GM19099 (cell line): ENCODE results near the gene GINS2.

ENCODE experiments used
- POLR2A ChIP-seq: IDR thresholded peaks from 3 replicates; pipeline ENCODE4 v1.6.1; 2011; ENCODE audit warnings: low read depth; ENCODE audit not compliant: insufficient read length; ENCODE audit errors: extremely low read depth

Gene GINS2

DNA sequence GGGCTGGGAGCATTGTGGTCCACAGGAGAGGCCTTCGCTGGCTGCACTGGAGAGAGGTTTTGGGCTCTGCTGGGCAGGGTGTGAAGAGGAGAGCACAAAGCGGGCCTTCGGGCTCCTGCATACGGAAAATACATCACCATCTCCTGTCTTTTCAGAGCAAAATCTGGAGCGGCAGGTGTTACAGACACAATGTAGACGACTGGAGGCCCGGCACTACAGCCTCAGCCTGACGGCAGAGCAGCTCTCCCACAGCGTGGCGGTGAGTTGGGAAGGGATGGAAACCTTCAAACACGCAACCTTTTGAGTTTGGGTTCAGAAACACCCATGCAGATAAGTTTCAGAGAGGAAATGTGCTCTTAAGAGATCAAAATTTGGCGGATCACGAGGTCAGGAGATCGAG lies 17.9 kb downstream of the GINS2 start:
- no peak for TF ChIP-seq POLR2A

DNA sequence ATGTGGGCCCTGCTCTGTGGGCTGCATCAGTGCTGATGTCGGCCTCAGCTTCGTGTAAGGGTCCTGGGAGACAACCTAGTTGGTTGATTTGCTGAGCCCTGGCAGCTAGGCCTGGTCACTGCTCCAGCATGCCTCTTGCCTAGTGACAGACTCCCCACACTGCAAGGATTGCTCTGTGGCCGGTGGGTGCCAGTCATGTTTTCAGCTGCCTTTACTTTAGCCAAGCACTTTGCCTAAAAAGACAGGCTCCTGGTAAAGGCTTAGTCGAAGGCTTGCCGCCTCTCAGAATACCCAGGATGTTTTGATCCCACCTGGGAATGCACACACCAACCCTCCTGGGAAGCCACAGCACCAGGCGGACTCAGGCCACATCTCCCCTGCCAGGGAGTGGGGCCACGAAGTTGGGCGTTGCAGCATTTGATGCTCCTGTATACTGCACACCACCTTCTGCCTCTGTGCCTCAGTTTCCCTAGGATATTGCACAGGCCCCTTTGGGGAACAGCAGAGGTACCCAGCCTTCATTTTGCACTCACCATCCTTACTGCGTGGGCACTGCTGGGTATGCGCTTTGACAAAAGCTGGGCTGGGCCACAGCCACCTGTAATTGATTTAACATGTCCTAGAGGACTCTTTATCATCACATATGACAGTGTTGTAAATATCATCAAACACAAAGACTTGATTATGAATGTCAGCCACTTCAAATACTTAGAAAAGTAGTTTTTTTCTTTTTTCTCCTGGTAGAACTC lies 19.9 kb downstream of the GINS2 start:
- TF ChIP-seq POLR2A: no peak

DNA sequence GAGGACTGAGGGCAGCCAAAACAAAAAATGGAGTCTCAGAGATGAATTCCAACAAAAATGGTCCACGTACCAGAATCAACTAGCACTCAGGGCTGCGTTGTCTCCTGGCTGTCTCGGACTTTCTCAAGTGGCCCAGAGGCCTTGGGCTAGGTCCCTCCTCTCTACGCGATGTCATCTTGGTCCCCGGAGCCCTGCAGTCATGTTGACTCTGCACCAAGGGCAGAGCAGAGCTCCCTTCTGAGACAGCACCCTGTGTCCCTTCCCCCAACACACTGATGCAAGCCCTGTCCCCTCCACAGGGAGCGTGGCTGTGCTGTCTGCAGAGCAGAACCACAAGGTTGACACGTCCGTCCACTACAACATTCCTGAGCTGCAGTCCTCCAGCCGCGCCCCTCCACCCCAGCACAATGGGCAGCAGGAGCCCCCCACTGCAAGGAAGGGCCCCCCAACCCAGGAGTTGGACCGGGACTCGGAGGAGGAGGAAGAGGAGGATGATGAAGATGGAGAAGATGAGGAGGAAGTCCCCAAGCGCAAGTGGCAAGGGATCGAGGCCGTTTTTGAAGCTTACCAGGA lies 20.8 kb downstream of the GINS2 start:
- no peak for TF ChIP-seq POLR2A

DNA sequence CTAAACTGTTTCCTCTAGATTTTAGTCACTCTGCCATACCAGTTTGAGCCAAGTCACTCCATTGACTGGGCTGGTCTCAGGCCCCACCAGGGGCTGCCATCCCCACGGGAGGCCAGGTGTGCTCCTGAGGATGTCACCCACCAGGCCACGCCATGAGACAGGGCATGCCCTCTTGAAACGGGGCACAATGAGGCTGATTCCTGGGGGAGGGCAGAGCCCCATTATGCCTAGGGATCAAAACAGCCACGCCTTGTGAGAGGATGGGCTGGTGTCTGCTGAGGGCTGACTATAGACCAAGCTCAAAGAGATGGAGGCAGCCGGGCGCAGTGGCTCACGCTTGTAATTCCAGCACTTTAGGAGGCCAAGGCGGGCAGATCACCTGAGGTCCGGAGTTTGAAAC lies 21.5 kb downstream of the GINS2 start:
- no peak for TF ChIP-seq POLR2A

DNA sequence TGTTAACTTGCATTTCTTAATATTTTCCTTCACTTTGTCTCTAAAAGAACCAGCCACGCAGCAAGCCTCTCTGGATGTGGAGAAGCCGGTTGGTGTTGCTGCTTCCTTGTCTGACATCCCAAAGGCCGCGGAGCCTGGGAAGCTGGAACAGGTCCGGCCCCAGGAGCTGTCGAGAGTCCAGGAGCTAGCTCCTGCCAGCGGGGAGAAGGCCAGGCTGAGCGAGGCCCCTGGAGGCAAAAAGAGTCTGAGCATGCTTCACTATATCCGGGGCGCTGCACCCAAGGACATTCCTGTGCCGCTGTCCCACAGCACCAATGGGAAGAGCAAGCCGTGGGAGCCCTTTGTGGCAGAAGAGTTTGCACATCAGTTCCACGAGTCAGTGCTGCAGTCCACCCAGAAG lies 22.8 kb downstream of the GINS2 start:
- TF ChIP-seq POLR2A: no peak

DNA sequence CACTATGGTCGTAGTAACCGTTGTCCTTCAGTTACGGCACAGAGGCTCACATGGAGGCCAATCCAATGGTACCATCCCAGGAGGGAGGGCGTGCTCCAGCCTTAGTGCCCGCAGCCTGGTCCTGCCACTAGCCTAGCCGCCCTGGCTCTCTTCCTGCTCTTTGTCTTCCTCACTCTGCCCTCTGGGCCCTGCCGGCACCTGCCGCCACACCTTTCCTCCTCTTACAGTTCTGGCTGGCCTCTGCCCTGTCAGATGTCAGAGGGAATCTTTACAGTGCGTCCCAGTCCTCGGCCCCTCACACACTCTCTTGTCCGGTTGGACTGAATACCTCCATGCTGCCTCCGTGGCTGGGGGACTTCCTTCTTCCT lies 23.4 kb downstream of the GINS2 start:
- TF ChIP-seq POLR2A: no peak

DNA sequence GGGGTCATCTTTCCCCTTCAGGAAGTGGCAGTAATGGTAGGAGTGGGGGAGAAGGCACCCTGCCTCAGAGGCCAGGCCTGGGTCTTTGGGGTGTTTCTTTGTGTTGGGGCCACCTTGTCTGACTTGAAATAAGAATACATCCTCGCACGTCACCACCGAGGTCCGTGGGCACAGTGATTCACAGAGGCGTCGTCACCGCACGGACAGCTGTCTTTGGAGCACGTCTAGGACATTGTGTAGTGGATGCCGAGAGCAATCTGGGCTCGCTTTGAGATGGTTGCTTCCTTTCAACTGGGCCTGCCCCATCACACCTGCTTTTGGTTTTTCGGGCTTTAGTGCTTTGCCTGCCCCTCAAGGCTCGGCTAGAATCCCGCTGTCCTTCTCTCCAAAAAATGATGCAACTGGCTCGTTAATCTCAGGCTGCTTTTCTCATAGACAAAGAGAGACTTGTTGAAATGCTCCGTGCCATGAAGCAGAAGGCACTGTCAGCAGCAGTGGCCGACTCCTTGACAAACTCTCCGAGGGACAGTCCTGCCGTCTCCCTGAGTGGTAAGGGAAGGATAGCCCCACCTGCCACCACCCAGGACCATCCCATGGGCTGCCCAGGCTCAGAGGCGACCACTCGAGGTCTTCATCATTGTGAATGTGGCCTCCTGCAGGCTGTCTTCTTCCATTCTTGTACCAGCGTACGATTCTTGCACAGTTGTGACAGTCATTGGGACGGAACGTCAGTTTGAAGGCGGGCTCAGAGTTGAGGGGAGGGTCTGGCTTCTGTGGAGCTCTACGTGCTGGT lies 24.0 kb downstream of the GINS2 start:
- TF ChIP-seq POLR2A: no peak

DNA sequence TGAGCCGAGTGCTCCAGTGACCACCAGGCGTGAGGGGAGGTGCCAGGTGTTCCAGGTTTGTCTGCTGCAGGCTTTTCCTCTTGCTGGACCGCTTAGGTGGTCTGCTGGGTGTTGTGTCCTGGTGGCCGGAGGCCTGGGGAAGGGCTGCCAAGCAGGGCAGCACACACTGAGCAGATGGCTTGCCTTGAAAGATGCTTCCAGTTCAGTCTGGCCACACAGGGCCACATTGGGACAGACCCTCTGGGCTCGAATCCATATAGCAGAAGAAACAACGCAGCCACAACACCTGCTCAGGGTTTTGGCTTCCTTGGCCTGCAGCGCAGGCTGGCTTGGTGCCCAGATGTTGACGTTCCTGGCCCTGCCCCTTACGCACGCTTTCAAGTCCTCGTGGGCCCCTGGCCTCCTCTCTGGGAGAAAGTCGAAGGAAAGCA lies 24.8 kb downstream of the GINS2 start:
- TF ChIP-seq POLR2A: no peak

DNA sequence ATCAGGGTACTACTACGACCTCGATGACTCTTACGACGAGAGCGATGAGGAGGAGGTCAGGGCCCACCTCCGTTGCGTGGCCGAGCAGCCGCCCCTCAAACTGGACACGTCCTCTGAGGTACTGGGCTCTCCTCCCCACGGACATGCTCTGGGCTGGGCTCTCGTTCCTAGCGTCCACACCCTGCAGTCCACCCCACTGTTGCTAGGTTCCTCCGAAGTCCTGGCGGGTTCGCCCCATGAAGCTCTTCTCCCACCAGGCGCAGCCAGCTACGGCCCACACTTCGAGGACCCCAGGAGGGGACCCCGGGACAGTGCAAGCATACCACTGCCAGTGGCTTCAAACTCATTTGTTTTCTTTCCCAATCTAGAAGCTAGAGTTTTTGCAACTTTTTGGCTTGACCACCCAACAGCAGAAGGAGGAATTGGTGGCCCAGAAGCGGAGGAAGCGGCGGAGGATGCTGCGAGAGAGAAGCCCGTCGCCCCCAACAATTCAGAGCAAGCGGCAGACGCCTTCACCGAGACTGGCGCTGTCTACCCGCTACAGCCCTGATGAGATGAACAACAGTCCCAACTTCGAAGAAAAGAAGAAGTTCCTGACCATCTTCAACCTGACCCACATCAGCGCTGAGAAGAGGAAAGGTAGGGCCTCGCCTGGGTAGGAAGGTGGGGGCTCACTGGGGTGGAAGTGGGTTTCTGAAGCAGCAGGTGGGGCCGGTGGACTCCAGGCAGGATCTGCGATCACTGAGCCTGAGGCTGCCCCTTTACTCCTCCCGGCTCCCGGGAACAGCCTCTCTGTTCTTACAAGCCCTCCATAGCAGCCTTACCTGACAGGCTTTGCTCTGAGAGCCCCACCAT lies 25.6 kb downstream of the GINS2 start:
- TF ChIP-seq POLR2A: no peak

DNA sequence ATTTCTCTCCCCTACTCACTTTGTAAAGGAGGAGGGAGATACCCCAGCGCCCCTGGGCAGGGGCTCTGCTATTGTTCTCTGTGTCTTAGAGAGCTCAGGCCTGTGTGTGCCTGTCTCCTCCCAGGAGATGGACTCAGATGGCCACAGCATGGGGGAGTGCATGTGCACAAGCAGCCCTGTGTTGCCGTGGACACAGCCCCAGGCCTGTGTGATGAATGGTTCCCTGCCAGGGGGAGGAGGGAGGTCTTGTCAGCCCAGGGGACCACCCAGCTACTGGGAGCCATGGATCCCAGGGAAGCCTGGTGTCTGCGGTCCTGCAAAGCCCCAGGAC lies 26.3 kb downstream of the GINS2 start:
- no peak for TF ChIP-seq POLR2A

DNA sequence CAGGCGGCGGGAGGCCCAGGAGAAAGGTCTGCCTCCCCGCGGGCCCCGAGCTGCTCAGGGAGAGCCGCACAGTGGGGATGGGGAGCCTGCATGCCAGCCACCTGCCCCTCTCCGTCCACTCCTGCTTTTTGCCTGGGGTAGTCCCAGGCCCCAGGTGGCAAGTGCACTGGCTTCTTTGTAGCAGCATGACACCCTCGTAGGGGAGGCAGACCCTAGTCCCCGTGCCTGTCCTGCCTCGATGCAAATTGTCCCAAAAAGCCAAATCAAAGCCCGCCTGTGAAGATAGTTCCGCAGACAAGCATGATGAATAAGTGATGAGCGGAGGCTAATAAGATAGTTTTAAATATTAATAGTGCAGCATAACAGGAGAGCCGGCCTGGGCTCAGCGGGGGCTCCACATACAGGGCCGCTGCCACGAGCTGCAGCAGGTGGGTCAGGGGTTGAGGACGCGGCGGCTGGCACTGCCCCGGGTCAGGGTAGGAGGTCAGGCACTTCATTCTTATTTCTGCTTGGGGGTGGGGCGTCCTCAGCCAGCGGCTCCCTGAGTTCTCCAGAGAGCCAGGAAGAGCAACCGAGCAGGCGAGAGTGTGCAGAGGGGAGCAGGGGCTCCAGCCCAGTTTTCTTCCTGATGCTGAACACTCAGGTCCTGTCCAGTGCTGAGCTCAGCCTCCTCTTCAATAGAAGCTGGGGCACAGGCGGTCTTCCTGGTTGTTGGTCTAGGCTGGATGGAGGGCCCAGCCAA lies 26.8 kb downstream of the GINS2 start:
- TF ChIP-seq POLR2A: no peak

DNA sequence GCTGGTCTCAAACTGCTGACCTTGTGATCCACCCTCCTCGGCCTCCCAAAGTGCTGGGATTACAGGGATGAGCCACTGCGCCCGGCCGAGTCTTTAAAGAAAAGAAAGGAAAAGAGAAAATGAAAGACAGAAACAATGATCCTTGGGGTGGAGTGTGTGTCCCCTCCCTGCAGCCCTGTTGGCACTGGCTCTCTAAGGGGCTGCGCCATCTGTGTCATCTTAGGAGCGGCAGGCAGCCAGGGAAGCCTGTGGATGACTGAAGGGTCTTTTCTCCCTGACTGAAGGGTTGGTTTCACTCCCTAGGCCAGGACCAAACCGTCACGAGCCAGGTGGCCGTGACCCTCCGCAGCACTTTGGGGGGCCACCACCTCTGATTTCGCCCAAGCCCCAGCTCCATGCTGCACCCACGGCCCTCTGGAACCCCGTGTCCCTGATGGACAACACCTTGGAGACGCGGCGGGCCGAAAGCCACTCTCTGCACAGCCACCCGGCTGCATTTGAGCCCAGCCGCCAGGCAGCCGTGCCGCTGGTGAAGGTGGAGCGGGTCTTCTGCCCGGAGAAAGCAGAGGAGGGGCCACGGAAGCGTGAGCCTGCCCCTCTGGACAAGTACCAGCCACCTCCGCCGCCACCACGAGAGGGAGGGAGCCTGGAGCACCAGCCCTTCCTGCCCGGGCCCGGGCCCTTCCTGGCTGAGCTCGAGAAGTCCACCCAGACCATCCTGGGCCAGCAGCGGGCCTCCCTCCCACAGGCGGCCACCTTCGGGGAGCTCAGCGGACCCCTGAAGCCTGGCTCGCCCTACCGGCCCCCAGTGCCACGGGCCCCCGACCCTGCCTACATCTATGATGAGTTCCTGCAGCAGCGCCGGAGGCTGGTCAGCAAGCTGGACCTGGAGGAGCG lies 27.7 kb downstream of the GINS2 start:
- TF ChIP-seq POLR2A: no peak

DNA sequence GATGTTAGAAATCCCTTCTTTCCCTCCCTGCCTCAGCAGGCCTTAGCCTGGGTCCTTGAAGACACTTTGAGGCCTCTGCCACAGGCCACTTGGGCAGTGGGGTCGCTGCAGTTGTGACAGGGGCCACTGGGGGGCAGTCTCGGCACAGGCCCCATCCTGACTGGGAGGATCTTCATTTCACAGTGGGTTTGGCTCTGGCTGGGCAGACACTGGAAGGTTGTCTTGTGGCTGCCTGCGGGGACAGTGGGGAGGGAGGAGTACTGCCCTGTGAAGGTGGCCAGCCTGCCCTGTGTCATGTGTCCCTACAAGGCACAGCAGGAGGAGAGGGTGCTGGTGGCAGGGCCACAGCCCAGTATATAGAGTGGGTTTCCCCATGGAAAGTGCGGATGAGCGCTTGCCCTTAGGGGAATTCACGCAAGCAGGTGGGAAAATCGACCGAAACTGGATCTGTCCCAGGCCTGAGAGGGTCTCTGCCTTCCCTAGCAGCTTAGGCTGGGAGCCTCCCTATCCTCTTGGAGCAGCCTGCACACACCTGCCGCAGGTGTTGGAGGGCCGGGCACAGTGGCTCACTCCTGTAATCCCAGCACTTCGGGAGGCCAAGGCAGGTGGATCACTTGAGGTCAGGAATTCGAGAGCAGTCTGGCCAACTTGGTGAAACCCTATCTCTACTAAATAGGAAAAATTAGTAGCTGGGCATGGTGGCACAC lies 28.8 kb downstream of the GINS2 start:
- TF ChIP-seq POLR2A: no peak
